Esophagus squamous epithelium (tissue), 5 donors: ENCODE data around the gene GABRG3. TPM values are rescaled to one million over a fixed set of nuclear protein-coding genes. Genes with fewer than 3 reads are reported as not detected.

Experiments
- DNase-seq: peaks from one replicate; lab custom pipeline; 2025; lab: John Stamatoyannopoulos, UW
- H3K27ac ChIP-seq, 4 donors: fragments of 200-600 bp; sonication (generic); one replicate each; pipeline ENCODE4 v1.5.1; 2016 to 2019; ENCODE audit warnings: mild to moderate bottlenecking in 1 of 4
- H3K27me3 ChIP-seq, 4 donors: fragments of 200-600 bp; sonication (generic); 1 replicate in 3 of 4; 2 replicates in 1 of 4; pipeline versions ENCODE4 v1.5.1 to v1.6.0; 2017 to 2021; ENCODE audit warnings: antibody characterized with exemption in 1 of 4
- H3K36me3 ChIP-seq, 3 donors: fragments of 200-600 bp; sonication (generic); one replicate each; pipeline ENCODE4 v1.5.1; 2016 to 2019
- H3K4me1 ChIP-seq, 3 donors: fragments of 200-600 bp; sonication (generic); one replicate each; pipeline ENCODE4 v1.5.1; 2017 to 2019
- H3K4me3 ChIP-seq, 4 donors: fragments of 200-600 bp; sonication (generic); 1 replicate in 3 of 4; 2 replicates in 1 of 4; pipeline ENCODE4 v1.5.1; 2016 to 2019; ENCODE audit warnings: mild to moderate bottlenecking in 2 of 4, moderate library complexity in 1 of 4
- H3K9me3 ChIP-seq, 3 donors: fragments of 200-600 bp; sonication (generic); one replicate each; pipeline ENCODE4 v1.5.1; 2016 to 2019
- CTCF ChIP-seq, 6 experiments: fragments of 450-650 bp in 4 of 6; fragments of 200-600 bp in 2 of 6; sonication (generic) in 2 of 6; IDR thresholded peaks; one replicate each; pipeline ENCODE4 v1.5.1; 2016 to 2019; ENCODE audit warnings: antibody characterized with exemption in 6 of 6, mild to moderate bottlenecking in 4 of 6, moderate library complexity in 4 of 6
- POLR2A ChIP-seq, 4 donors: fragments of 450-650 bp; IDR thresholded peaks; one replicate each; pipeline ENCODE4 v1.6.1; 2017; ENCODE audit warnings: antibody characterized with exemption in 4 of 4, mild to moderate bottlenecking in 4 of 4, moderate library complexity in 3 of 4
- WGBS, 2 donors: methylation state at CpG; one replicate each; pipeline ENCODE4 v1.1.5; 2018; 5-methylcytosine and 5-hydroxymethylcytosine counted together
- intact Hi-C: fragments of 100-400 bp; cut with DNase I; formaldehyde crosslinking; loops from one replicate; pipeline ENCODE4 v1.15.0; 2022
- total RNA-seq, 4 donors: library from RNA; depleted of rRNA; stranded (reverse); fragments of >200 nt; gene quantifications; one replicate each; pipeline ENCODE4 v1.1.0, GENCODE V29; 2016
- donor health status: DM: yes; HTN: yes; CAD: no.

GABRG3 gene
- total RNA-seq, 4 donors from 2014 or later, result 0.04 to 0.08 TPM; not detected in 2

GRCh38 chr15:27057904-27058645 is 87.1 kb downstream of the GABRG3 start:
- Histone ChIP-seq H3K27ac (no peak overlapping the region), H3K9me3 (no peaks in the 10 kb centered on the region), H3K4me3 (no peak overlapping the region), H3K27me3 (no peaks in the 10 kb centered on the region), H3K36me3 (no peaks in the 10 kb centered on the region), H3K4me1 (no peaks in the 10 kb centered on the region)
- no peak for DNase-seq
- 70 to 77% methylated on average over 12 to 14 of the region's 14 CpGs for WGBS, 2 donors
- TF ChIP-seq CTCF (IDR thresholded peaks at IDR 0.05) (no peak), POLR2A (IDR thresholded peaks at IDR 0.05) (no peak)
- intact Hi-C loops, result loop anchor here (5.0 kb wide), 1 partner anchor 304 kb away; no protein-coding TSS in a partner anchor

- Histone ChIP-seq H3K9me3 (no peaks in the 10 kb centered on the region), H3K27ac (no peak overlapping the region), H3K27me3 (no peaks in the 10 kb centered on the region), H3K4me3 (no peak overlapping the region), H3K4me1 (no peaks in the 10 kb centered on the region), H3K36me3 (no peaks in the 10 kb centered on the region)
- 52 to 80% methylated on average over 1 to 2 of the region's 2 CpGs for WGBS, 2 donors
- no peak for DNase-seq
- intact Hi-C loops, result loop anchor here (5.0 kb wide), 1 partner anchor 303 kb away; no protein-coding TSS in a partner anchor
- TF ChIP-seq CTCF (IDR thresholded peaks at IDR 0.05) (no peak), POLR2A (IDR thresholded peaks at IDR 0.05) (no peak)
These were observed 88.0 kb downstream of the GABRG3 start for GRCh38 chr15:27058939-27059338.

GRCh38 chr15:27059610-27060202 is 88.7 kb downstream of the GABRG3 start:
- no peaks in the 10 kb centered on the region for H3K4me1 ChIP-seq
- no peak overlapping the region for H3K27ac ChIP-seq
- no peaks in the 10 kb centered on the region for H3K27me3 ChIP-seq
- no peak overlapping the region for H3K4me3 ChIP-seq
- H3K9me3 ChIP-seq, result no peaks in the 10 kb centered on the region
- 7 to 15% methylated on average over 3 of the region's 3 CpGs for WGBS, 2 donors
- intact Hi-C loops, result loop anchor here (5.0 kb wide), 1 partner anchor 303 kb away; no protein-coding TSS in a partner anchor
- H3K36me3 ChIP-seq, result no peaks in the 10 kb centered on the region
- DNase-seq, result no peak
- no peak for TF ChIP-seq POLR2A (IDR thresholded peaks at IDR 0.05)
- peak in 5 of 6 experiments; percentile 37 to 60 (median 42) for TF ChIP-seq CTCF (IDR thresholded peaks at IDR 0.05)

- Histone ChIP-seq H3K27me3 (no peaks in the 10 kb centered on the region), H3K4me3 (no peak overlapping the region), H3K4me1 (no peaks in the 10 kb centered on the region), H3K36me3 (no peaks in the 10 kb centered on the region), H3K27ac (no peak overlapping the region), H3K9me3 (no peaks in the 10 kb centered on the region)
- no peak for TF ChIP-seq CTCF (IDR thresholded peaks at IDR 0.05)
- TF ChIP-seq POLR2A (IDR thresholded peaks at IDR 0.05), result no peak
- no peak for DNase-seq
- WGBS, 2 donors, result 61 to 64% methylated on average over 6 of the region's 6 CpGs
- intact Hi-C loops, result no loop called here
These were observed 90.8 kb downstream of the GABRG3 start for GRCh38 chr15:27061739-27062138.

- WGBS, 2 donors, result 74 to 79% methylated on average over 9 of the region's 9 CpGs
- Histone ChIP-seq H3K9me3 (peaks cover 0 to 4% (median under 1%) of the 10 kb centered on the region in 3 donors), H3K4me1 (no peaks in the 10 kb centered on the region), H3K36me3 (no peaks in the 10 kb centered on the region), H3K27ac (no peak overlapping the region), H3K27me3 (no peaks in the 10 kb centered on the region), H3K4me3 (no peak overlapping the region)
- DNase-seq, result no peak
- intact Hi-C loops, result no loop called here
- TF ChIP-seq POLR2A (IDR thresholded peaks at IDR 0.05) (no peak), CTCF (IDR thresholded peaks at IDR 0.05) (no peak)
These were observed 92.0 kb downstream of the GABRG3 start for GRCh38 chr15:27062951-27063350.
